Body of pancreas (tissue), 4 donors: ENCODE results near the gene CEBPG. TPM values are rescaled to one million over a fixed set of nuclear protein-coding genes. Genes with fewer than 3 reads are reported as not detected.

Experiments
- ATAC-seq: fragments of 150-250 bp; one replicate; pipeline ENCODE4 v1.9.1; 2016
- DNase-seq, 4 donors: peaks; one replicate each; pipeline ENCODE4 v3.0.0-alpha.2; 2019
- H3K27ac ChIP-seq, 4 donors: fragments of 200-600 bp; sonication (generic); 1 replicate in 3 of 4; 2 replicates in 1 of 4; pipeline versions ENCODE4 v1.5.1 to v1.6.1; 2016 to 2019; ENCODE audit warnings: mild to moderate bottlenecking in 1 of 4, mixed read lengths in 1 of 4, moderate library complexity in 1 of 4
- H3K27me3 ChIP-seq, 2 donors: fragments of 200-600 bp; sonication (generic); one replicate each; pipeline ENCODE4 v1.6.0; 2016; ENCODE audit warnings: mild to moderate bottlenecking in 1 of 2
- H3K36me3 ChIP-seq, 2 donors: fragments of 200-600 bp; sonication (generic); replicated peaks in 1 of 2; 2 replicates each; pipeline ENCODE4 v1.5.1; 2016; ENCODE audit warnings: low read depth in 2 of 2; ENCODE audit not compliant: insufficient read depth in 1 of 2
- H3K4me1 ChIP-seq: fragments of 200-600 bp; sonication (generic); one replicate; pipeline ENCODE4 v1.6.0; 2016
- H3K4me3 ChIP-seq, 2 donors: fragments of 200-600 bp; sonication (generic); 1 replicate in 1 of 2; 2 replicates in 1 of 2; pipeline ENCODE4 v1.5.1; 2016 to 2019
- H3K9me3 ChIP-seq, 3 donors: fragments of 200-600 bp; sonication (generic); 1 replicate in 2 of 3; 2 replicates in 1 of 3; pipeline ENCODE4 v1.5.1; 2016
- POLR2A ChIP-seq, 3 donors: fragments of 450-650 bp; IDR thresholded peaks; one replicate each; pipeline ENCODE4 v1.6.1; 2016; ENCODE audit warnings: antibody characterized with exemption in 3 of 3, mild to moderate bottlenecking in 2 of 3
- WGBS, 2 donors: methylation state at CpG; one replicate each; pipeline ENCODE4 v1.1.5; 2017; 5-methylcytosine and 5-hydroxymethylcytosine counted together
- intact Hi-C: fragments of 100-400 bp; cut with DNase I; formaldehyde crosslinking; loops from one replicate; pipeline ENCODE4 v1.15.1; 2023
- total RNA-seq, 2 donors: library from RNA; depleted of rRNA; stranded (reverse); fragments of >200 nt; gene quantifications; one replicate each; pipeline ENCODE4 v1.1.0, GENCODE V29; 2016
- TF ChIP-seq, protein P1 (sequence below), 7 experiments: fragments of 450-650 bp in 4 of 7; fragments of 200-600 bp in 3 of 7; sonication (generic) in 3 of 7; IDR thresholded peaks; one replicate each; pipeline ENCODE4 v1.5.1; 2016 to 2019; ENCODE audit warnings: antibody characterized with exemption in 7 of 7

The CEBPG gene
- total RNA-seq, 2 donors from 2014 or later, result 13.2 to 16.3 TPM

DNA sequence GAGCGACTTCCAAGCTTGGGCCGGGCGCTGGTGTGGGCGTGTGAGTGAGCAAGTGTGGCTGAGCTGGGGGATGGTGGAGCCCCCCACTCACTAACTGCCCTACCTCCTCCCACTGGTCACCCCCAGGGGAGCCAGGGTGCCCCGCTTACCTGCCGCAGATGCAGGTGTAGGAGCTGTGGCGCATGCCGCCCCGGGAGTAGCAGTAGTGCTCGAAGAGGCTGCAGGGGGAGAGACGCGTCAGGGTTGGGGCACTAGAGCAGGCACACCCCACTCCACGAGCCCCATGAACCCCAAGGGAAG lies 39.9 kb downstream of the CEBPG start:
- no peaks in the 10 kb centered on the region for H3K27me3 ChIP-seq
- no peaks in the 10 kb centered on the region for H3K9me3 ChIP-seq
- no peaks in the 10 kb centered on the region for H3K36me3 ChIP-seq
- WGBS, 2 donors, result 89% methylated on average over 12 of the region's 13 CpGs; no CpG with 5 or more reads in 1 of the 2 donors
- no peak for TF ChIP-seq POLR2A (IDR thresholded peaks at IDR 0.05)
- TF ChIP-seq, protein P1, sequence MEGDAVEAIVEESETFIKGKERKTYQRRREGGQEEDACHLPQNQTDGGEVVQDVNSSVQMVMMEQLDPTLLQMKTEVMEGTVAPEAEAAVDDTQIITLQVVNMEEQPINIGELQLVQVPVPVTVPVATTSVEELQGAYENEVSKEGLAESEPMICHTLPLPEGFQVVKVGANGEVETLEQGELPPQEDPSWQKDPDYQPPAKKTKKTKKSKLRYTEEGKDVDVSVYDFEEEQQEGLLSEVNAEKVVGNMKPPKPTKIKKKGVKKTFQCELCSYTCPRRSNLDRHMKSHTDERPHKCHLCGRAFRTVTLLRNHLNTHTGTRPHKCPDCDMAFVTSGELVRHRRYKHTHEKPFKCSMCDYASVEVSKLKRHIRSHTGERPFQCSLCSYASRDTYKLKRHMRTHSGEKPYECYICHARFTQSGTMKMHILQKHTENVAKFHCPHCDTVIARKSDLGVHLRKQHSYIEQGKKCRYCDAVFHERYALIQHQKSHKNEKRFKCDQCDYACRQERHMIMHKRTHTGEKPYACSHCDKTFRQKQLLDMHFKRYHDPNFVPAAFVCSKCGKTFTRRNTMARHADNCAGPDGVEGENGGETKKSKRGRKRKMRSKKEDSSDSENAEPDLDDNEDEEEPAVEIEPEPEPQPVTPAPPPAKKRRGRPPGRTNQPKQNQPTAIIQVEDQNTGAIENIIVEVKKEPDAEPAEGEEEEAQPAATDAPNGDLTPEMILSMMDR (IDR thresholded peaks at IDR 0.05), result no peak
- ATAC-seq (no peak), DNase-seq (no peak)
- intact Hi-C loops, result no loop called here
- H3K4me1 ChIP-seq, result no peaks in the 10 kb centered on the region
- no peak overlapping the region for H3K27ac ChIP-seq
- no peak overlapping the region for H3K4me3 ChIP-seq

DNA sequence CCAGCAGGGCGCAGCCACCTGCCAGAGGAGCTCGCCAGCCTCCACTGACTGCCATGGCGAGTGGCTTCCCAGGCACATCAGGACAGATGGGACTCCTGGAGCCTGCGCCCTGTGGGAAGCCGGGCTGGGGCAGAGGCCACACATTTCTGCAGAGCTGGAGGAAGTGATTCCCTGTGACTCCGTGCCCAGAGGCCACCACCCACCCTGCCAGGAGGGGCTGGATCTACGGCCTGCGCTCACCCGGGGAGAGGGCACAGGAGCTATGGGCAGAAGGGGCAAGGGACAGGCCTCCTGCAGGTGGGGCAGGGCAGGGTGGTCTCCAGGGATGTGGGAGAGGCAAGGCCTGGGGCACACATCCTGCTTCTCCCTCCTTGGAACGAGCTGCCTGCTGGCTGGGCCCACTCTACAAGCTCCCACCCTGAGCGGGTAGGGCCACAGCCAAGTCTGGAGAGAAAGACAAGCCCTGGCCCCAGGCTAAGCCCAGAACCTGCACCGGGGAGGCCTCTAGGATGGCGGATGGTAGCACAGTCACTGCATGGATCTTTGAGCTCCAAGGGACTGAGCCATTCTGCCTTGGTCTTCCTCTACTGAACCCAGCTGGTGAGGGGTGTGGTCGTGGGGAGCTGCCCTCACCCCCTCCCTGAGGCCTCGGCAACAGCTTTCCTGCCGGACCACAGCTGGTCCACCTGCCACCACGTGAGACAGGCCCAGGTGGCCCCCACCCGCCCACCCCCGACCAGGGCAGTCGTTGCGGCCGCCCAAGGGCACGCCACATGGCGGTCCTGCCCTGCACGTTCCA lies 40.6 kb downstream of the CEBPG start:
- no peaks in the 10 kb centered on the region for H3K27me3 ChIP-seq
- H3K9me3 ChIP-seq, result no peaks in the 10 kb centered on the region
- 87 to 89% methylated on average over 8 to 24 of the region's 25 CpGs for WGBS, 2 donors
- no peak overlapping the region for H3K27ac ChIP-seq
- no peak for ATAC-seq
- no peak overlapping the region for H3K4me3 ChIP-seq
- H3K36me3 ChIP-seq, result no peaks in the 10 kb centered on the region
- DNase-seq, result no peak
- TF ChIP-seq POLR2A (IDR thresholded peaks at IDR 0.05), result no peak
- TF ChIP-seq, protein P1 (IDR thresholded peaks at IDR 0.05), result no peak
- intact Hi-C loops, result no loop called here
- no peaks in the 10 kb centered on the region for H3K4me1 ChIP-seq

DNA sequence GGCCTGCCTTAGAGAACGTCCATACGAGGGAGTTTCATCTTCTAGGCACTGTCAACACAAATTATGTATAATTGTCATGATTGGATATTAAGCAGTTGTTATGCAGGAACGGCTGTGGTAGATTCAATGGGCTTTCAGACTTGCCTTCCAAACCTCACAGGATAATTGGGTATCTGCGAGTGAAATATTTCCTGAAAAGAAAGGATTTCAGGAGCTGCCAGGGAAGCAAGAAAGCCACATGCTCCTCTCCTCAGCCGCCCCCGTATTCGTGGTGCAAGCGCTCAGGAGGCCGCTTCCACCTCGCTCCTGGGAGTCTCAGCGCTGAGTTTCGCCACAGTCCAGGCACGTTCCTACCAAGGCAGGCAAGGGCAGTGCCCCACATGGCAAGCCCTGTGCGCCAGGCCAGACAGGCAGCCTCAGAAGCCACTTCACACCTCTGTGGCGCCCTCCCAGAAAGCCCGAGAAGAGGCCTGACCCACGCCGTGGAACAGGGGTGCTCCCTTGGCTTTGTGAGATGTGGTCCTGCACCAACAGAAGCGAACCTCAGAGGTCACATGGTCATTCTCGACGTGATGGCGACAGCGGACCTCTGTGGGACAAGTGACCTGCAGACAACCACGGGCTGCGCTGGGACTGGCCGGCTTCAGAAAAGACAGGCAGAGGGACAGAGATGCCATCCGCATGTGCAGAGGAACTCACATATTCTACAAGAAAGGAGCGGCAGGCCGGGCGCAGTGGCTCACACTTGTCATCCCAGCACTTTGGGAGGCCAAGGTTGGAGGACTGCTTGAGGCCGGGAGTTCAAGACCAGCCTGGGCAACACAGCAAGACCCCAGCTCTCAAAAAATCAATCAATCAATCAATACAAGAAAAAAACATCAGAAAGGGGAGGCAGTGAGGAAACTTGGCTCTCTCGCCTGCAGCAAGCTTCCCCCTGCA lies 41.4 kb downstream of the CEBPG start:
- WGBS, 2 donors, result 87 to 90% methylated on average over 23 of the region's 32 CpGs
- TF ChIP-seq POLR2A (IDR thresholded peaks at IDR 0.05), result no peak
- TF ChIP-seq, protein P1 (IDR thresholded peaks at IDR 0.05), result no peak
- no peaks in the 10 kb centered on the region for H3K4me1 ChIP-seq
- no peak overlapping the region for H3K4me3 ChIP-seq
- ATAC-seq (no peak), DNase-seq (no peak)
- H3K27ac ChIP-seq, result no peak overlapping the region
- intact Hi-C loops, result loop anchor here (5.0 kb wide), 1 partner anchor 352 kb away; no protein-coding TSS in a partner anchor
- H3K9me3 ChIP-seq, result no peaks in the 10 kb centered on the region
- H3K27me3 ChIP-seq, result no peaks in the 10 kb centered on the region
- no peaks in the 10 kb centered on the region for H3K36me3 ChIP-seq

DNA sequence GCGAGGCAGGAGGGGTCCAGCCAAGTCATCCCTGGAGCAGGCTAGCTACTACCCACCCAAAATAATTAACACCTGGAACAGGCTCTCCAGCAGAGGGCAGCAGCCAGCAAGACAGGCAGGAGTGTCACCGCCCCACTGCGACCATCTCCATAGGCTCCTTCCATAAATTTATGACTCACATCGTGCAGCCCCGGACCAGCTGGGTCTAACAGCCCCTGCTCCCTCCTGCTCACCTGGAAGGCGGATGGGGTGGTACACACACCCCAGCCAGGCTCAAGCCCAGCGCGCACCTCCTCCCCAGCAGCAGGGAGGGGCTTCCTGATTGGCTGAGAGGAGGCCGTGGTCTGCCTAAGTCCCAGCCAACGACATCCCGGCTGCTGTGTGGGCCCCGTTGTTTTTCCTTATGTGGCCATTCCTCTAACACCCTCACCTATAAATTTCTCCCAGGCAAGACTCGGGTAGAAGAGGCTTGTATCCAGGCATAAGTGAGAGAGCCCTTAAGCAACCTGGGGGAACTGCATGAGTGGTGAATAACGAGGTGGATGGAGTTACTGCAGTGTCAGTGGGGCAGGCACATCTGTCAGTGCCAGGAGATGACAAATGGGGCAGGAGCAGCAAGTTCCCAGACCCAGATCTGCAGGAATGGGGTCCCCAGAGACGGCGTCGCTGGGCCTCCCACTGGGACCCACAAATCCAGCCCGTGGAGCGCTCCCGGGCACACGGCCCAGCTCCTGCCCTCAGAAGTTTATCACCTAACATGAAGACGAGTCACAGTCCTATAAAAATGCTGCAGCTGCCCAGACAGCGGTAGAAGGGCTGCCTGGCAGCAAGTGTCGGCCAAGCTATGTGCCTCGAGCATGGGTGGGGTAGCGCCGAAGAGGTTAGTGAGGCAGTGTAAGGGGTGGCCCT lies 43.1 kb downstream of the CEBPG start:
- H3K4me3 ChIP-seq, result no peak overlapping the region
- peak; percentile 45 to 79 (median 60) for DNase-seq
- no peak for TF ChIP-seq POLR2A (IDR thresholded peaks at IDR 0.05)
- TF ChIP-seq, protein P1 (IDR thresholded peaks at IDR 0.05), result peak; percentile 38 to 56 (median 47)
- no peaks in the 10 kb centered on the region for H3K9me3 ChIP-seq
- no peaks in the 10 kb centered on the region for H3K4me1 ChIP-seq
- H3K27ac ChIP-seq, result no peak overlapping the region
- no peaks in the 10 kb centered on the region for H3K36me3 ChIP-seq
- H3K27me3 ChIP-seq, result no peaks in the 10 kb centered on the region
- intact Hi-C loops, result loop anchor here (5.0 kb wide), 1 partner anchor 351 kb away; no protein-coding TSS in a partner anchor
- 41 to 47% methylated on average over 15 to 27 of the region's 27 CpGs for WGBS, 2 donors
- peak; percentile 53 for ATAC-seq
